Thymus (tissue), 2 donors: ENCODE results near the gene ZNF425. TPM values are rescaled to one million over a fixed set of nuclear protein-coding genes. Genes with fewer than 3 reads are reported as not detected.

ENCODE experiments used
- polyA plus RNA-seq: library from polyadenylated mRNA; stranded (reverse); fragments of 200-250 nt; gene quantifications from one replicate; pipeline ENCODE4 v1.2.3, GENCODE V29; 2013
- total RNA-seq: library from RNA; stranded (reverse); fragments of 120-200 nt; gene quantifications from one replicate; pipeline ENCODE4 v1.2.4, GENCODE V29; 2013
- donor health status: healthy.

ZNF425 gene
- total and polyA plus RNA-seq, 2 donors, result 1.6 to 2.2 TPM

Other genes starting within 250 kb of the ZNF425 start
- 36.0 TPM for gene EZH2, start 242.0 kb downstream of the ZNF425 start, total RNA-seq
- gene EZH2, start 242.0 kb downstream of the ZNF425 start, polyA plus RNA-seq, result 23.4 TPM
- gene PDIA4, start 97.8 kb downstream of the ZNF425 start, total RNA-seq, result 93.1 TPM
- 53.3 TPM for gene PDIA4, start 97.8 kb downstream of the ZNF425 start, polyA plus RNA-seq
- 7.1 TPM for gene ZNF786, start 35.6 kb downstream of the ZNF425 start, total RNA-seq
- gene ZNF786, start 35.6 kb downstream of the ZNF425 start, polyA plus RNA-seq, result 10.5 TPM
- 6.9 TPM for gene ZNF398, start 21.1 kb upstream of the ZNF425 start, total RNA-seq
- 4.5 TPM for gene ZNF398, start 21.1 kb upstream of the ZNF425 start, polyA plus RNA-seq
- gene ZNF282, start 69.2 kb upstream of the ZNF425 start, total RNA-seq, result 7.6 TPM
- gene ZNF282, start 69.2 kb upstream of the ZNF425 start, polyA plus RNA-seq, result 13.0 TPM
- 5.9 TPM for gene ZNF212, start 113.3 kb upstream of the ZNF425 start, total RNA-seq
- 16.7 TPM for gene ZNF212, start 113.3 kb upstream of the ZNF425 start, polyA plus RNA-seq
- gene ZNF783, start 135.9 kb upstream of the ZNF425 start, total RNA-seq, result 7.8 TPM
- gene ZNF783, start 135.9 kb upstream of the ZNF425 start, polyA plus RNA-seq, result 12.9 TPM